NCI-H2029 treated with DMSO at 0.1 percent for 48 hours (cell line): ENCODE results near the gene DLGAP5.

ENCODE experiments used
- DNase-seq: peaks from one replicate; lab custom pipeline; 2025; lab: John Stamatoyannopoulos, UW

The DLGAP5 gene

DNA sequence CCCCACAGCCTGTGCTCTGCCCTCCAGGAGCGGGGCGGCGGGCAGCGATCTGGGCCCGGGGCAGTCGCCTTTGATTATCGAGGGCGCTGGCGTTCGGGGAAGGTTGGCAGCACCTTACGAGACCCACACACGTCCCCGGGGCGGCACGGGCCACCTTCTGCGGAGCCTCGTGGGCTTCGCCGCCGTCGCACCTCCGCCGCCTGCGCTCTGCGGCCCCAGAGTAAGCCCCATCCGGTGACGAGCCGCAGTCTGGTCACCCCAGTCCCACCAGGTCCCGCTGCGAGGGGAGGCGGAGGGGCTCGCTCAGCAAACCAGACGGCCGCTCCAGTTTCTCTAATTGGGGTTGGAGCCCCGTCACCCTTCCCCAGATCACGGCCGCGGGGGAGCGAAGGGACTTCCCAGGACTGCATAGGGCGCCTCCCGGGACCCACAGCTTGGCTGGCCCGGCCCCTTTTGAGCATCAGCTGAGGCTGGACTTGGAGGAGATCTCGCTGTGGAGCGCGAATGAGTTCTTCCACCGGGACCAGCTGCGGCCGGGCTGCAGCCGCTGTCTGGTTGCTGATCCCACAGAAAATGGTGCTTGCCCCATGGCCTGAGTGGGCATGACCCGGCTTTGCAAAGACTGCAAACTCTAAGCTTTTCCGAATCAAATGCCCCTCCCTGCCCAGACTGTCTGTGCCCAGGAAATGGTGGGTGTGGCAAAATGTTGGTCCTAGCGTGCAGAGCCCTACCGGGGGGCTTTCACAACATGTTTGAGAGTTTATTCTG lies 61.8 kb downstream of the DLGAP5 start:
- no peak for DNase-seq

DNA sequence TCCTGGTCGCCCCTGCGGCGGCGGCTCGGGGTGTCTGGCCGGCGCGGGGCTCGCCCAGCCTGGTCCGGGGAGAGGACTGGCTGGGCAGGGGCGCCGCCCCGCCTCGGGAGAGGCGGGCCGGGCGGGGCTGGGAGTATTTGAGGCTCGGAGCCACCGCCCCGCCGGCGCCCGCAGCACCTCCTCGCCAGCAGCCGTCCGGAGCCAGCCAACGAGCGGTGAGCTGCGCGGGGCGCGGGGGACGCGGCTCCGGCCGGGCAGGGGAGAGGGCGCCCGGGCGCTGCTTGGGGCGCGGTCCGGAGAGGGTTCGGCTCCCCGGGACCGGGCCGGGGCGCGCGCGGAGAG lies 62.3 kb downstream of the DLGAP5 start, which contains the start of gene LGALS3:
Gene LGALS3, plus strand, starts transcription at position 167 of the 342 bp plus-strand sequence. CDS start 8,122 bp downstream, outside the sequence.
- no peak for DNase-seq

DNA sequence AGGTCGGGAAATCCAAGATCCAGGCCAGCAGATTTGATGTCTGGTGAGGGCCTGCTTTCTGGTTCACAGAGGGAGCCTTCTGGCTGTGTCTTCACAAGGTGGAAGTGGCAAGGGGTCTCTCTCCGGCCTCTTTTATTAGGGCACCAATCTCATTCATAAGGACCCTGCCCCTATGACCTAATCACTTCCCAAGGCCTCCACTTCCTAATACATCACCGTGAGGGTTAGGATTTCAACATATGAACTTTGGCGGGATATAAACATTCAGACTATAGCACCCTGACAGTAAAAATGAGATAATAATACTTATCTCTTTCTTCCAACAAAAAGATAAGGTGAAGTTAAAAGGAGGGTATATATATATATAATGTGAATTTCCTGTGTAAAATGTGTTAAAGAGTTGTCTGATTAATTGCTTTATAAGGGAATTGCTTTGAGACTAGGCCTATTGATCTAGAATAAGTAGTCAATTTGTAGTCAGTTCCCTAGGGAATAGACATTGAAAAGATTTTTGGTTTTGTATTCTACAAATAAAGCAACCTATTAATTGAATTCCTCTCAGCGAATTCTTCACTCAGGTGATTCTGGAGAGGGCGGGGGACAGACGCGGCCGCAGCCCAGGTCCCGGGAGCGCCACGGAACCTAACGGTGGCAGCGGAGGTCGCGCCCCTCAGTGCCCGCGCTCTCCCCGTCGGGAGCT lies 62.8 kb downstream of the DLGAP5 start:
- no peak for DNase-seq

DNA sequence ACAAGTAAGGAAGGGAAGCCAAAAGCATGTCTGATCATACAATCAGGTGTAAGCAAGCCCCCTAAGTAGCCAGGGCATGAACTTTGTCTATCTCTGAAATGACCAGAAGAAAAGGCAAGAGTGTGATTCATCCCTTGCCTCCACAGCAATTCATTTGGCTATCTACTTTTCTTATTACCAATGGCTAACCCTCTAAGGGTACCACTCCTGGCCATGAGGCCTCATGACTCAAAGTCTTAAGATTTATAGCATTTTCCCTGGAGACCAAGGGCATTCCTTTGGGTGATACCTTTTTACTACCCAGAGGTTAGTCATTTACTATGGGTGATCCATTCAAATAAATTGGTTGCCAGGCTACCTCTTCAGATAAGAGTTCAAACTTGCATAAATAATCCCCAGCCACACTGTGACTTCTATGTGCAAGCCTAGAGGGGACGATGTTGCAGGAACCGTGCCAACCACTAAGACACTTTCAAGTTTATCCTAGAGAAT lies 63.9 kb downstream of the DLGAP5 start:
- DNase-seq = no peak

DNA sequence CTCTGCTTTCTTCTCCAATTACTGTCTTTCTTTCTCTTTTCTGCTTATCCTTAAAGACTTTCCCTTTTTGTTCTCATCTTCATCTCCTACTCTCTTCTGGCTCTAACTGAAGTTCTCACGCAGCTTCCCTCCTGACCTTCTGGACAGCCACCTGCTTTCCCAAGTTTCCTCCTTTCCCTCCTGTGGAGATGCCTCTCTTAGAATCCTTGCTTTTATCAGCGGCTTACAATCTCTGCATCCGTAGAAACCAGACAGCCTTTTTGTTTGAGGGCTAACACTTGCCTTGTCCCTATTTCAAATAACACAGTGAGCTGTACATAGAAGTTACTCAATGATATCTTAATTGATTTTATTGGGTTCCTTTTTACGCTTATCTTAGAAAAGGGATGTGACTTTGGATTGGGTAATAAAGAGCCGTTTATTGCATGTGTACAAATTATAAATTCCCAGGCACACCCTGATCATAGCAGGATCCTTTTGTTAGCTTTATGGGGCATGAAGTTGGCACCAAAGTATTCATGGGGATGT lies 64.4 kb downstream of the DLGAP5 start:
- no peak for DNase-seq

DNA sequence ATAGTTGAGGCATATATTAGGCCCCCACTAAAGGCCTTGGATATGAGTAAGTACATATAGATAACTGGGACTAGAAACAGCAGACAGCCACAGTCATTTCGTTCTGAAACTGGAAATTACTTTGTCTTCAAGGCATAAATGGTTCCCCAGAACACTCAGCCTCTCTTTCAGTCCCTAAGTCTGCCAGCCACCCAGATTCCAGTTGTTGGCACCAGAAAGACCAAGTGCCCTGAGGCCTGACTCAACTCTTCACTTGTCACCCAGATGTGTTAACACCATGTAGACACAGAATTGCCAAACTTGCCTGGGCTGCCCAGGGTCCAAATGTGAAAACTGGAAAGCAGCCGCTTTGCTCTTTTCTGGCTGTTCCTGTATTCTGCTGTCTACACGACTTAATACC lies 65.4 kb downstream of the DLGAP5 start:
- DNase-seq = no peak

DNA sequence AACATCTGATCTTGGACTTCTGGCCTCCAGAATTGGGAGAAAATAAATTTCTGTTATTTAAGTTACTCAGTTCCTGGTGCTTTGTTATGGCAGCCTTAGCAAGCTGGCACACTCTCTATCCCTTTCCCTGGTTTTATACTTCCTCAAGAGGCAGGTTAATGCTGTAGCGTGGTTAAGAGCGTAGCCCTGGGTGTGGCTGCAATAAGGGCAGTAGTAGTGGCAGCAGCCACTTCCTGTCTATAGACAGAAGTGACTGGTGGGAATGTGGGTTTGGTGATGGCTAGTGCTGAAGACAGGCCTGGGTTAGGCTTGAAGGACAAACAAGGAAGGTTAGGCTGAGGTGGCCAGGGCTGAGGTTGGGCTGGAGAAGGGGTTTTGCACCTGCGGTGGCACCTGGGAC lies 66.0 kb downstream of the DLGAP5 start:
- DNase-seq = peak; percentile 78

DNA sequence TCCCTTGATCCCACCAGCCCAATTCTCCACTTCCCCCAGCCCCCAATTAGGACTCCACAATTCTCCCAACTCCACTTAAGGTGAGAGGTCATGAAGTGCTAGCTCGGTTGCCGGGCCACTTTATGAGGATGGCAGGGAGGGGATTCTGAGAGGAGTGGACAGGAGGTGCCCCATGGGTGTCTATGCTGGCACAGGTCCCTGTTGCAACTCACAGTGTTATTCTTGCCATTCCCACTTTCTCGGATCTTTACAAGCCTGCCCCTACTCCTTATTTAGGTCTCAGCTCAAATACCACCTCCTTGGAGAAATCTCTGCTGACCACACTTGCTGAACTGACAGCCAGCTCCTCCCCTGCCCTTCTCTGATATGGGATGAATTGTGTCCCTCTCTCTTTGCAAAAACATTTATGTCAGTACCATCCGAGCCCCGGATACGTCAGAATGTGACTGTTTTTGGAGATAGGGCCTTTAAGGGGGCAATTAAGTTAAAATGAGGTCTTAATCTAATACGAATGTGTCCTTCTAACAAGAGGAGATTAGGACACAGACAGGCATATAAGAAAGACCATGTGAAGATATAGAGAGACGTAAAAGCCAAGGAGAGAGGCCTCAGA lies 66.5 kb downstream of the DLGAP5 start:
- no peak for DNase-seq

DNA sequence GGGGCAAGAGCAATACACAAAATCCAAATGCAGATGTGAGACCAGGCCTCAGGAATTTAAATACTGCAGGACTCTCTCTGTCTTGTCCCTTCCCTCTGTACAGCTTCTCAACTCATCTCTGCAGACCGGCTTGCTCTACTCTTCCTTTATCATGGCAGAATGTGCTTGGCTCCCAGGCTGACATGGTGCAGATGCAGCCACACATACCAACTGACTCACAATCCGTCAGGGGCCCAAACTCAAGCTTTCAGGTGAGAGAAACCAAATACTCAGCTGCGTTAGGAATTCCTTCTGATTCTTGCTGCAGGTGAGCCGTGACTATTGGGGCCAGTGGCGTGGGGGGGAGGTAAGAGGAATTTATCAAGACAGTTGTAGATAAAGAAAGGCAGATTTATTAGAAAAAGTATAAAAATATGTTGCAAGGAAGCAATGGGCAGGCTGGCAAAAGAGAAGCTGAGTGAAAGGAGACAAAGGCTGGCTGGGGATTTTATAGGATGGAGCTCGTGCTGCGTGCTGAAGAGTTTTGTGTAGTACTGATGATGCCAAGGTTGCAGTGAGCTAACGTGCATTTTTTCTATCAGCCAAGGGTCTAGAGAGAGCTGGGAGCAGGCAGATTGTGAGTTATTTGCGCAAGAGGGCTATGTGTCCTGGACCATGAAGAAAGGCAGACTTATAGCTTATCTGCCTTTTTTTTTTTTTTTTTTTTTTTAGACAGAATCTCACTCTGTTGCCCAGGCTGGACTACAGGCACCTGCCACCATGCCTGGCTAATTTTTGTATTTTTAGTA lies 67.3 kb downstream of the DLGAP5 start:
- no peak for DNase-seq

DNA sequence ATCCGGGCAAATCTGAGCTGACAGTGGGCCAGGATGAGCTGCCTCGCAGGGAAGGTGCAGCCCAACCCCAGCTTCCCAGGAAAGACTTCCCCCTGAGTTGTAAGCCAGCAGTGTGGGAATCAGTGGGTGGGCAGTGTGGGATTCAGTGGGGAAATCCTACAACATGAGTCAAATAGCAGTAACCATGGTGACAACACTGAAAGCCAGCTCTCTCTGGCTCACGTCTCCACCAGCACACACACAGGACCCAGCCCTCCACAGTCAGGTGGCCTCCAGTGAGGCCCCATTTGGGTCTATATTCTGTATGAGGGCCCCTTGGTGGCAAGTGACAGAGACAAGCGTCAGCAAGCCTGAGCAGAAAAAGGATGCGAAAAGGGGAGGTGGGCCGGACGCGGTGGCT lies 68.3 kb downstream of the DLGAP5 start:
- no peak for DNase-seq

DNA sequence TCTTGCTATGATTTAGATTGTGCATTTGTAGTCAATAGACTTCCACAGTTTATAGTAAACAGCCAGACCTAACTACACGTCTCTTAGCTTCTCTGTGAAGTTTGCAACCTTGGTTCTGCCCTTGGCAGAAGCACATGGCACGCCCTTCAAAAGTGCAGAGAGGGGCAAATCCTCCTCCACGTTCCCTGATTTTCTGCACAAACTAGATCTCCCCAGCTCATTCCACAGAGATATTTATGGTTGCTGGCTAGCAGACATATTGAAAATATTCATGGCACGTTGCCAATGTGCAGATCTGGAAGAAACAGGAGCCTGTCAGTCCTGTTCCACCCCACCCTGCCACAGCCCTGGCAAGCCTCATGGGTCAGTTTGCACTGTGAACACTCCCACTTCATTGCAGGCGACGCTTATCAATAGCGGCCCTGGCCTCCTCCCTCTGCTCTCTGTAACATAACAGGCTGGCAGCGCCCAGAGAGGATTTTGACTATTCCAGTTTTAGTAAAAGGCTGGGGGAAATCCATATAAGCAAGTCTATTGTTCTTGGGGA lies 68.9 kb downstream of the DLGAP5 start:
- DNase-seq = peak; percentile 71

DNA sequence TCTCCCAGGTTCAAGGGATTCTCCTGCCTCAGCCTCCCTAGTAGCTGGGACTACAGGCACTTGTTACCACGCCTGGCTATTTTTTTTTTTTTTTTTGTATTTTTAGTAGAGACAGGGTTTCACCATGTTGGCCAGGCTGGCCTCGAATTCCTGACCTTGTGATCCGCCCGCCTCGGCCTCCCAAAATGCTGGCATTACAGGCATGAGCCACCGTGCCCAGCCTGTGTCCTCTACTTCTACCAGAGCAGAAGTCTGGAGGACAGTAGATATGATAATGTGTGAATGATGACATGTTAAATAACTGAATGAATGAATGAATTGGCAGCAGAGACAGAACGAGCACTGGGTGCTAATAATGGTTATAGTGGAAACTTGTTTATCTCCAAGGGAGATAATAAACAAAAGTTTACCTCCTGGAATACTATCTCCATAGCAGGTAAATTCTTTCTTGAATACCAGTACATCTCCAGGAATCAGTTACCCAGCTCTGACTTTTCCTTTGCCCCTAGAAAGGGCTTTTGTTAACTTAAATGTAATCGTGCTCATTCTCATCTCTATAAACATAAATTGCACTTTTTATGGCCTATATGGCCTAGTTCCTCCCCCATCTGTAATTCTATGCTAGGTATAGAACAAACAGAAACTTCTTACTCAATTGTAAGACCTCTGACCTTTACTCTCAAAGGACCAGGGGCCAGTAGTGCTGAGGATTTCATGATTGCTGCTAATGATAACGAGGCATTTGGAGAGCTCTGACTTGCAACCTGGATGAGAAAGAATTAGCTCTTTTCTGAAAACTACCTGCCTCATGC lies 69.6 kb downstream of the DLGAP5 start:
- no peak for DNase-seq

DNA sequence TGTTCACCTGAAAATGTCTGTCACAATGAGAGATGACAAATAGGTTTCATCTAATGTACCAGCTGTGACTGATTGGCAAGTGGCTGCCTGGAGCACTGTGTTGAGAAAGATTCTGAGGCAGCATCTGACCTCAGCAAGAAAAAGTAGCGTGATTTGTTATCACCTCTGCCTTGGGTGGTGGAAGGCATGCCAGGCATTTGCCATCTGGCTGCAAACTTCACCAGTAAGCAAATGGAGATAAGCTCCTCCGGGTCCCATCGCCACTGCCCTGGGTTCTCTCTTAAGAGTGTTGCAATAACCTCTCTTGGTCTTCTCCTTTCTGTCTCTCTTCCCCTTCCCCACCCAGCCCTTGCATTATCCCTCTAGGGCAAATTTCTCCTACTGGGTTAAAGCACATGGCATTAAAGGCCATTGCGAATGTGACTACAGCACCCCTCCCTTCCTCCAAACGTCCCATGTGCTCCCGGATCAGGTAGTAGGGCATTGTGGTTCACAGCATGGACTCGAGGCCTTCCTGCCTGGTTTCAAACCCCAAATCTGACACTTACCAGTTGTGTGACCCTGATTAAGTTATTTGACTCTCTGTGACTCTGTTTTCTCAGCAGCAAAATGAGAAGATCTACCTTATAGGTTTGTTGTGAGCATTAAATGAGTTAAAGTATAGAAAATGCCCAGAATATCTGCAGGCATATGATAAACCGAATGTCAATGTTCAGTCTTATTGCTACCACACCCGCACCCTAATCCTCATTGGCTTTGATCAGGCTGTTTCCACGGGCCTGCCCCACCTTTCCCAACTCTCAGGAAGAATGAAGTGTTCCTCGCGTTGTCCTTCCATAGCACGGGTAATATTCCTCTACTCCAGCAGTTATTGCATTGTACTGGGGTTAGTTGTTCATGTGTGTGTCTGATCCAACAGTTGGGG lies 70.6 kb downstream of the DLGAP5 start:
- no peak for DNase-seq

DNA sequence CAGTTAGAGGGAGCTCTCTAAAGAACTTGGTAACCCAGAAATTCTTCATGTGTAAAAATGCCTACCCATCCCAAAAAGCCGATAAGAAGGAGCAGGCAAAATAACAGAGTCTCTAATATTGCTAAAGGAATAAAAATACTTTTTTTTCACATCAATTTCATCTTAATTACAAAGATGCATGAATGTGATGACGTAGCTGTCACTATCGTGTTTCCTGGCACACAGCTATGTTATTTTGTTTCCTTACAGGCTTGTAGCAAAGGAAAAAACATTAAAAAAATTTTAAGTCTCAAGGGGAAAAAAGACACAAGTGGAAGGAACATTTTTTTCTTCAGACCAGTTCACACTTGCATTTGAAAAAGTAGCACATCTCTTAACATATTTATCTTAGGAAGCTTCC lies 72.6 kb downstream of the DLGAP5 start:
- DNase-seq = no peak

DNA sequence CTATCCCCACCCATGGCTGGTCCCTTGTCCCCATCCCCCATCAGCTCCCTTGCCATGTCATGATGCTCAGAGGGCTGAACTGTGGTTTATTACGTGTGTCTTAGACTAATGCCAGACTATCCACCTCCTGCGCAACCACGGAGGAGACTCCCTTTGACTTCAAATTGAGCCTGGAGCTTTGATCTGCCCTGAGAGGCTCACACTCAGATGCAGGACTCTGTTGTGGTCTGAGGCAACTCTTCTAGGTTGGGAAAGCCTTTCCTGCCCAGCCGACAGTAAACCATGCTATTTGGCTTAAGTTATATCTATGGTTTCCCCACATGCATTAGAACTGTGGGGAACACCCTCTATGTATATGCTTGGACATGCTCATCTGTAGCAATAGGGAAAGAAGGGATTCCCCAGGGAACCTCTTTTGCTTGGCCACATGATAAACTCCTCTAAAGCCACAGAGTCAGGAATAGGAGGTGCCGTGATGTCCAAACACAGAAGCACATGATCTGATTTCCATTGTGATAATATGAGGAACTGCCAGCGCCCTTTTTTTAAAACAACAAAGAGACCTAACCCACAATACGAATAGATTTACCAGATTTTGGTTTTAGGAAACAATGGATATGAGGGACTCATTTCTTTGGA lies 73.5 kb downstream of the DLGAP5 start:
- no peak for DNase-seq

DNA sequence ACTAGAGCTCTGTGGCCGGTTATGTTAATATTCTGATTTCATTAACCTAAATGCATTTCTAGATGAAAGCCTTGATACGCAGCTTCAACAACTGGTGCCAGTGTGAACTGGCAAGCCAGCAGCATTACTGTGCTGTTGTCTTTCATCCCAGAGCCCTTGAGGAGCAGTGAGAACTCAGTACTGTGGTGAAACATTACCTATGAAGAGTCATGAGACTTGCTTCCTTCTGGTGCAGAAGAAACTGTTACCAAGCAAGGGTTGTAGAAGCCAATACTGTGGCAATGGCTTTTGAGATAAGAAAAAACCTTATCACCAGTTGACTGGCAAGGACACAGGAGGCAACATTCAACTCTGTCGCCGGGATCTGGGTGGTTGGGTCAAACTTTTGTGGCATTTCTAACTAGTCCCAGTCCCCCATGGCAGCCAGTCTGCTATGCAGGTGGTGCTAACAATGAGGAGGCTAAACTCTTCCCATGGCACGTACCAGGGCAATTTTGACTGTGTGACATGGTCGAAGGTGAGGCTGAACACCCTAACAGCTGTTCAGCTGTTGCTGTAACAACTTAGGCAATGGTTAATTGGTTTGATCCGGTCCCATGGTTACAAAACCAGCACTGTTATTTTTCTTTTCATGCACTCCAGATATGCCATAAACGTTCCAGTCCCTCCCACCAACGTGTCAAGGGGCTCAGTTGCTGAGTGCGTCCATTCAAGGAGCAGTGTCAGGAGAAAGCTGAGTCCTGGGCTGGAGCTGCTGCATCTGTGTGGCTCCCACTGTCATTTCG lies 74.9 kb downstream of the DLGAP5 start:
- no peak for DNase-seq

DNA sequence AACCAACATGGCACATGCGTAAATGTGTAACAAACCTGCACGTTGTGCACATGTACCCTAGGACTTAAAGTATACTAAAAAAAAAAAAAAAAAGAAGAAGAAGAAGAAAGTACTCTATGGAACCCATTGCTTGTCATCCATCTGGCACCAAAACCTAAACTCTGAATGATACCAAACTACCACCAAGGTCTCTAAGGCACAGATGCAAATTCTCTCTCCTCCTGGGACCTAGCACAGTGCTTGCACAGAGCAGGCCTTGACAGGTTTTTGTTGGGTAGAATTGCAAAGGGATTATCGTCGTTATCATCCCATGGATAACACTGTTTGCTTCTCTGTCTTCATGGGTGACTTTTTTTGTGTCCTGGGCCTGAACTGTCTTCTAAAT lies 75.5 kb downstream of the DLGAP5 start:
- DNase-seq = no peak

DNA sequence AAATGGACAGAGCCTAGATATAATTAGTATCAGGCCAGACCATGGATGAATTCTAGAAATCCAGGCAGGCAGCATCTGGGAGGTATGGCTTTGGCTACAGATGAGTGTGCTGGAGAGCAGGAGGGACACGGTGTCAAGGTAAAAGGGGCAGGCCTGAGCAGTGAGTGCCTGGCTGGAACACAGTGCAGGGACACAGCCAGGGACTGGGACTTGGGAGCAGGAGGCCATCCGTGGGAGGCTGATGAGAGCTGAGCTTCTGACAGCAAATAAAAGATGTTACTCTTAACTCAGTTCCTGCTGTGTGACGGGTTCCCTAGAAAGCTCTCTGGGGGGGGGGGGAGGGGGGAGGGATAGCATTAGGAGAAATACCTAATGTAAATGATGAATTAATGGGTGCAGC lies 75.9 kb downstream of the DLGAP5 start:
- DNase-seq = no peak
